Hepatocyte (in vitro differentiated cells): ENCODE data around the gene LDLRAD4. TPM values are rescaled to one million over a fixed set of nuclear protein-coding genes. Genes with fewer than 3 reads are reported as not detected.

Experiments used
- DNase-seq: peaks from one replicate; pipeline ENCODE4 v3.0.0-alpha.2; 2016; ENCODE audit warnings: low spot score
- H2AFZ ChIP-seq: fragments of 200-600 bp; sonication (generic); 2 replicates; pipeline ENCODE4 v1.6.0; 2016; ENCODE audit warnings: antibody characterized with exemption, mild to moderate bottlenecking
- H3K27ac ChIP-seq: fragments of 200-600 bp; sonication (generic); 2 replicates; pipeline ENCODE4 v1.5.1; 2016; ENCODE audit warnings: mild to moderate bottlenecking
- H3K27me3 ChIP-seq: fragments of 200-600 bp; sonication (generic); 2 replicates; pipeline ENCODE4 v1.6.1; 2016
- H3K36me3 ChIP-seq: fragments of 200-600 bp; sonication (generic); replicated peaks from 2 replicates; pipeline ENCODE4 v1.5.1; 2016; ENCODE audit warnings: low read depth; ENCODE audit not compliant: insufficient read depth
- H3K4me1 ChIP-seq: fragments of 200-600 bp; sonication (generic); 2 replicates; pipeline ENCODE4 v1.5.1; 2016; ENCODE audit warnings: mild to moderate bottlenecking, moderate library complexity; ENCODE audit not compliant: insufficient read depth
- H3K4me2 ChIP-seq: fragments of 200-600 bp; sonication (generic); 2 replicates; pipeline ENCODE4 v1.6.0; 2016
- H3K4me3 ChIP-seq: fragments of 200-600 bp; sonication (generic); 2 replicates; pipeline ENCODE4 v1.5.1; 2016; ENCODE audit warnings: mild to moderate bottlenecking
- H3K79me2 ChIP-seq: fragments of 200-600 bp; sonication (generic); 2 replicates; pipeline ENCODE4 v1.6.0; 2017; ENCODE audit warnings: mild to moderate bottlenecking
- H3K9me2 ChIP-seq: fragments of 200-600 bp; sonication (generic); replicated peaks from 2 replicates; pipeline ENCODE4 v1.6.0; 2017; ENCODE audit warnings: mild to moderate bottlenecking; ENCODE audit not compliant: insufficient read depth
- H3K9me3 ChIP-seq: fragments of 200-600 bp; sonication (generic); 2 replicates; pipeline ENCODE4 v1.5.1; 2016; ENCODE audit warnings: low read depth, mild to moderate bottlenecking
- H4K20me1 ChIP-seq: fragments of 200-600 bp; sonication (generic); 2 replicates; pipeline ENCODE4 v1.6.0; 2016; ENCODE audit warnings: mild to moderate bottlenecking; ENCODE audit not compliant: insufficient read depth, poor library complexity, severe bottlenecking
- CTCF ChIP-seq: fragments of 200-600 bp; sonication (generic); IDR thresholded peaks from 2 replicates; pipeline ENCODE4 v1.5.1; 2016; ENCODE audit warnings: antibody characterized with exemption, mild to moderate bottlenecking; ENCODE audit not compliant: poor library complexity
- EZH2 ChIP-seq: fragments of 200-600 bp; sonication (generic); IDR thresholded peaks from 2 replicates; pipeline ENCODE4 v1.6.1; 2016; ENCODE audit warnings: antibody characterized with exemption, mild to moderate bottlenecking, borderline replicate concordance
- EZH2phosphoT487 ChIP-seq: fragments of 200-600 bp; sonication (generic); IDR thresholded peaks from one replicate; pipeline ENCODE4 v1.6.1; 2018; ENCODE audit warnings: antibody characterized with exemption, mild to moderate bottlenecking, low read depth, moderate library complexity; ENCODE audit not compliant: unreplicated experiment, severe bottlenecking
- WGBS: methylation state at CpG from one replicate; pipeline ENCODE4 v1.1.6; 2016; ENCODE audit warnings: low lambda C conversion rate; ENCODE audit errors: missing lambda C conversion rate; 5-methylcytosine and 5-hydroxymethylcytosine counted together
- polyA plus RNA-seq: library from polyadenylated mRNA; unstranded; fragments of >200 nt; fragmentation: Nextera tagmentation; extraction: Ambion mirVana; gene quantifications from 2 replicates; pipeline ENCODE4 v1.2.1, GENCODE V29; 2016
- total RNA-seq: library from RNA; depleted of rRNA; stranded (reverse); fragments of >200 nt; gene quantifications from 2 replicates; pipeline ENCODE4 v1.2.3, GENCODE V29; 2014

LDLRAD4 gene
- total and polyA plus RNA-seq, 2 experiments from 2014 or later, result 15.1 to 29.0 TPM

- Histone ChIP-seq H3K9me2 (no peaks in the 10 kb centered on the region), H3K4me2 (no peak overlapping the region), H3K27me3 (no peaks in the 10 kb centered on the region), H3K4me3 (no peak overlapping the region), H3K36me3 (no peaks in the 10 kb centered on the region), H3K79me2 (no peaks in the 10 kb centered on the region), H3K27ac (no peak overlapping the region), H2AFZ (no peak overlapping the region), H3K4me1 (no peaks in the 10 kb centered on the region), H4K20me1 (no peaks in the 10 kb centered on the region), H3K9me3 (no peaks in the 10 kb centered on the region)
- TF ChIP-seq EZH2 (no peak), CTCF (no peak), EZH2phosphoT487 (no peak)
- WGBS, result 91% methylated on average over 4 of the region's 4 CpGs
- DNase-seq, result no peak
Measured at GRCh38 chr18:13430663-13431062, 212.1 kb downstream of the LDLRAD4 start.

GRCh38 chr18:13431886-13432285 lies 213.3 kb downstream of the LDLRAD4 start:
- no peak for DNase-seq
- Histone ChIP-seq H3K79me2 (no peaks in the 10 kb centered on the region), H3K36me3 (no peaks in the 10 kb centered on the region), H3K4me1 (no peaks in the 10 kb centered on the region), H3K27ac (no peak overlapping the region), H2AFZ (no peak overlapping the region), H3K9me3 (no peaks in the 10 kb centered on the region), H3K9me2 (no peaks in the 10 kb centered on the region), H3K4me3 (no peak overlapping the region), H4K20me1 (no peaks in the 10 kb centered on the region), H3K4me2 (no peak overlapping the region), H3K27me3 (no peaks in the 10 kb centered on the region)
- no peak for TF ChIP-seq EZH2
- no peak for TF ChIP-seq CTCF
- no peak for TF ChIP-seq EZH2phosphoT487
- WGBS, result 85% methylated on average over 16 of the region's 16 CpGs

GRCh38 chr18:13433125-13433524 lies 214.6 kb downstream of the LDLRAD4 start:
- H3K9me3 ChIP-seq, result no peaks in the 10 kb centered on the region
- DNase-seq, result no peak
- H3K27ac ChIP-seq, result no peak overlapping the region
- no peaks in the 10 kb centered on the region for H3K9me2 ChIP-seq
- no peaks in the 10 kb centered on the region for H3K4me1 ChIP-seq
- H3K4me3 ChIP-seq, result no peak overlapping the region
- no peak overlapping the region for H3K4me2 ChIP-seq
- 90% methylated on average over 3 of the region's 3 CpGs for WGBS
- no peak overlapping the region for H2AFZ ChIP-seq
- H3K36me3 ChIP-seq, result no peaks in the 10 kb centered on the region
- no peaks in the 10 kb centered on the region for H4K20me1 ChIP-seq
- no peaks in the 10 kb centered on the region for H3K79me2 ChIP-seq
- no peaks in the 10 kb centered on the region for H3K27me3 ChIP-seq
- TF ChIP-seq EZH2phosphoT487, result no peak
- TF ChIP-seq EZH2, result no peak
- no peak for TF ChIP-seq CTCF

GRCh38 chr18:13433685-13434084 lies 215.1 kb downstream of the LDLRAD4 start:
- Histone ChIP-seq H4K20me1 (no peaks in the 10 kb centered on the region), H3K9me2 (no peaks in the 10 kb centered on the region), H3K36me3 (no peaks in the 10 kb centered on the region), H3K4me2 (no peak overlapping the region), H3K27me3 (no peaks in the 10 kb centered on the region), H3K27ac (no peak overlapping the region), H3K4me3 (no peak overlapping the region), H3K79me2 (no peaks in the 10 kb centered on the region), H2AFZ (no peak overlapping the region), H3K4me1 (no peaks in the 10 kb centered on the region), H3K9me3 (no peaks in the 10 kb centered on the region)
- no peak for DNase-seq
- WGBS, result 94% methylated on average over 5 of the region's 5 CpGs
- no peak for TF ChIP-seq EZH2
- TF ChIP-seq EZH2phosphoT487, result no peak
- no peak for TF ChIP-seq CTCF
